ENCODE results near the gene TWSG1.
"Not testable (repeated sequence)": the region's sequence is repeated elsewhere in the genome, so short reads cannot be mapped to it uniquely, and the experiment has no call there.

TWSG1 gene

GRCh38 chr18:9426753-9427152, 92.2 kb downstream of the TWSG1 start:
- no peak for DNase-seq (ENCODE audit: low read depth)

GRCh38 chr18:9428301-9428706, 93.7 kb downstream of the TWSG1 start:
- DNase-seq (ENCODE audit: low read depth) = no peak

- DNase-seq (ENCODE audit: low read depth) = no peak
Measured at GRCh38 chr18:9428862-9429661, 94.5 kb downstream of the TWSG1 start.

GRCh38 chr18:9429662-9429993, 95.1 kb downstream of the TWSG1 start:
- DNase-seq (ENCODE audit: low read depth) = no peak

GRCh38 chr18:9430315-9430714, 95.7 kb downstream of the TWSG1 start:
- DNase-seq (ENCODE audit: low read depth) = not testable (repeated sequence)

- DNase-seq (ENCODE audit: low read depth) = no peak
Measured at GRCh38 chr18:9431296-9431695, 96.7 kb downstream of the TWSG1 start.

- DNase-seq (ENCODE audit: low read depth) = not testable (repeated sequence)
Measured at GRCh38 chr18:9433122-9433521, 98.5 kb downstream of the TWSG1 start.

GRCh38 chr18:9433671-9434121, 99.1 kb downstream of the TWSG1 start:
- peak; percentile 4 for DNase-seq (ENCODE audit: low read depth)

- no peak for DNase-seq (ENCODE audit: low read depth)
Measured at GRCh38 chr18:9434122-9434701, 99.6 kb downstream of the TWSG1 start.

- DNase-seq (ENCODE audit: low read depth) = no peak
Measured at GRCh38 chr18:9435041-9435440, 100.5 kb downstream of the TWSG1 start.

GRCh38 chr18:9436206-9436929, 101.8 kb downstream of the TWSG1 start:
- no peak for DNase-seq (ENCODE audit: low read depth)

- peak; percentile 33 for DNase-seq (ENCODE audit: low read depth)
Measured at GRCh38 chr18:9437021-9437437, 102.5 kb downstream of the TWSG1 start.

- no peak for DNase-seq (ENCODE audit: low read depth)
Measured at GRCh38 chr18:9437672-9438071, 103.1 kb downstream of the TWSG1 start.

GRCh38 chr18:9441061-9441460, 106.5 kb downstream of the TWSG1 start:
- no peak for DNase-seq (ENCODE audit: low read depth)

GRCh38 chr18:9444549-9444948, 110.0 kb downstream of the TWSG1 start:
- no peak for DNase-seq (ENCODE audit: low read depth)

- peak; percentile 5 for DNase-seq (ENCODE audit: low read depth)
Measured at GRCh38 chr18:9446839-9447238, 112.3 kb downstream of the TWSG1 start.

- no peak for DNase-seq (ENCODE audit: low read depth)
Measured at GRCh38 chr18:9447334-9447733, 112.8 kb downstream of the TWSG1 start.

- peak; percentile 54 for DNase-seq (ENCODE audit: low read depth)
Measured at GRCh38 chr18:9449600-9450414, 115.2 kb downstream of the TWSG1 start.

- not testable (repeated sequence) for DNase-seq (ENCODE audit: low read depth)
Measured at GRCh38 chr18:9450920-9451319, 116.3 kb downstream of the TWSG1 start.
